H9 (cell line): ENCODE measurements around the gene KRTAP2-1. TPM values are rescaled to one million over a fixed set of nuclear protein-coding genes. Genes with fewer than 3 reads are reported as not detected.
A peak's percentile ranks its signal among the peaks of the same experiment; 100 is the strongest.

Source experiments
- DNase-seq: peaks from one replicate; pipeline ENCODE4 v3.0.0-alpha.2; 2017
- H2AFZ ChIP-seq: one replicate; pipeline ENCODE4 v1.6.1; 2013; ENCODE audit warnings: mild to moderate bottlenecking, low read length, control low read depth, moderate library complexity
- H2AK5ac ChIP-seq: 2 replicates; pipeline ENCODE4 v1.6.1; 2013; ENCODE audit warnings: low read length, control low read depth, mixed read lengths; ENCODE audit not compliant: insufficient read length
- H2BK120ac ChIP-seq: one replicate; pipeline ENCODE4 v1.6.1; 2013; ENCODE audit warnings: low read depth, mild to moderate bottlenecking, low read length, control low read depth, inconsistent platforms; ENCODE audit not compliant: poor library complexity, severe bottlenecking
- H2BK12ac ChIP-seq: 2 replicates; pipeline ENCODE4 v1.6.1; 2013; ENCODE audit warnings: low read length, control low read depth, mixed read lengths, low read depth; ENCODE audit not compliant: insufficient read length
- H2BK15ac ChIP-seq: 2 replicates; pipeline ENCODE4 v1.6.1; 2013; ENCODE audit warnings: low read depth, low read length, control low read depth
- H2BK20ac ChIP-seq: one replicate; pipeline ENCODE4 v1.6.1; 2013; ENCODE audit warnings: low read depth, mild to moderate bottlenecking, low read length, control low read depth, inconsistent platforms; ENCODE audit not compliant: poor library complexity, severe bottlenecking
- H2BK5ac ChIP-seq: 2 replicates; pipeline ENCODE4 v1.6.1; 2013; ENCODE audit warnings: low read length, control low read depth, mixed read lengths; ENCODE audit not compliant: insufficient read length
- H3K14ac ChIP-seq: 2 replicates; pipeline ENCODE4 v1.6.1; 2013; ENCODE audit warnings: low read length, control low read depth; ENCODE audit not compliant: insufficient read depth
- H3K18ac ChIP-seq: 2 replicates; pipeline ENCODE4 v1.6.1; 2013; ENCODE audit warnings: low read depth, mild to moderate bottlenecking, mixed read lengths, low read length, control low read depth; ENCODE audit not compliant: insufficient read length
- H3K23ac ChIP-seq: 2 replicates; pipeline ENCODE4 v1.6.1; 2013; ENCODE audit warnings: low read length, control low read depth, mixed read lengths, low read depth; ENCODE audit not compliant: insufficient read length
- H3K23me2 ChIP-seq: 2 replicates; pipeline ENCODE4 v1.6.1; 2013; ENCODE audit warnings: low read depth, mild to moderate bottlenecking, mixed read lengths, low read length, control low read depth; ENCODE audit not compliant: insufficient read length, poor library complexity, severe bottlenecking
- H3K27ac ChIP-seq: 2 replicates; pipeline ENCODE4 v1.5.1; 2013; ENCODE audit warnings: low read length, control low read depth, mixed read lengths, low read depth; ENCODE audit not compliant: insufficient read length
- H3K27me3 ChIP-seq: 2 replicates; pipeline ENCODE4 v1.6.1; 2013; ENCODE audit warnings: low read length, control low read depth, inconsistent platforms; ENCODE audit not compliant: insufficient read depth
- H3K4ac ChIP-seq: 2 replicates; pipeline ENCODE4 v1.6.1; 2013; ENCODE audit warnings: low read depth, mild to moderate bottlenecking, control low read depth, inconsistent platforms, low read length, moderate library complexity
- H3K4me1 ChIP-seq: 2 replicates; pipeline ENCODE4 v1.6.1; 2013; ENCODE audit warnings: low read length, control low read depth, inconsistent platforms; ENCODE audit not compliant: insufficient read depth
- H3K4me2 ChIP-seq: 2 replicates; pipeline ENCODE4 v1.6.1; 2013; ENCODE audit warnings: low read length, control low read depth, mixed read lengths; ENCODE audit not compliant: insufficient read length, insufficient read depth
- H3K56ac ChIP-seq: 2 replicates; pipeline ENCODE4 v1.6.1; 2013; ENCODE audit warnings: low read depth, mild to moderate bottlenecking, mixed read lengths, low read length, control low read depth; ENCODE audit not compliant: insufficient read length
- H3K79me1 ChIP-seq: 2 replicates; pipeline ENCODE4 v1.6.1; 2013; ENCODE audit warnings: low read depth, mild to moderate bottlenecking, moderate library complexity, low read length, control low read depth, inconsistent platforms; ENCODE audit not compliant: insufficient read depth, poor library complexity, severe bottlenecking
- H3K79me2 ChIP-seq: 2 replicates; pipeline ENCODE4 v1.6.1; 2013; ENCODE audit warnings: low read length, control low read depth, inconsistent platforms; ENCODE audit not compliant: insufficient read depth
- H3K9ac ChIP-seq: 2 replicates; pipeline ENCODE4 v1.6.1; 2013; ENCODE audit warnings: low read length, control low read depth, mixed read lengths; ENCODE audit not compliant: insufficient read length; ENCODE audit errors: extremely low read depth
- H3K9me3 ChIP-seq: one replicate; pipeline ENCODE4 v1.6.1; 2013; ENCODE audit warnings: low read depth, low read length, inconsistent platforms; ENCODE audit not compliant: control insufficient read depth
- H3T11ph ChIP-seq: one replicate; pipeline ENCODE4 v1.6.1; 2013; ENCODE audit warnings: mild to moderate bottlenecking, low read length, control low read depth, inconsistent platforms
- H4K20me1 ChIP-seq: one replicate; pipeline ENCODE4 v1.6.1; 2013; ENCODE audit not compliant: control insufficient read depth, insufficient read length, insufficient read depth
- H4K5ac ChIP-seq: 2 replicates; pipeline ENCODE4 v1.6.1; 2013; ENCODE audit warnings: low read depth, mild to moderate bottlenecking, mixed read lengths, low read length, control low read depth; ENCODE audit not compliant: insufficient read length
- H4K8ac ChIP-seq: replicated peaks from 2 replicates; pipeline ENCODE4 v1.6.1; 2013; ENCODE audit warnings: low read length, control low read depth, mixed read lengths, low read depth; ENCODE audit not compliant: insufficient read length
- H4K91ac ChIP-seq: 2 replicates; pipeline ENCODE4 v1.6.1; 2013; ENCODE audit warnings: low read depth, mild to moderate bottlenecking, moderate library complexity, mixed read lengths, low read length, control low read depth; ENCODE audit not compliant: insufficient read length
- H3K27ac Mint-ChIP-seq, 3 experiments: 2 replicates in 2 of 3; 3 replicates in 1 of 3; pipeline ENCODE4 v1.8.0; 2020 to 2021; ENCODE audit warnings: mixed read lengths in 3 of 3, mild to moderate bottlenecking in 1 of 3, moderate library complexity in 1 of 3
- H3K27me3 Mint-ChIP-seq: 2 replicates; pipeline ENCODE4 v1.8.0; 2021; ENCODE audit warnings: low read depth, mild to moderate bottlenecking, moderate library complexity, mixed read lengths
- H3K36me3 Mint-ChIP-seq, 3 experiments: 2 replicates in 2 of 3; 3 replicates in 1 of 3; pipeline ENCODE4 v1.8.0; 2020 to 2021; ENCODE audit warnings: low read depth in 3 of 3, mixed read lengths in 3 of 3; ENCODE audit not compliant: insufficient read depth in 1 of 3
- H3K4me1 Mint-ChIP-seq, 2 experiments: 2 replicates each; pipeline ENCODE4 v1.8.0; 2020; ENCODE audit warnings: mixed read lengths in 2 of 2
- H3K4me3 Mint-ChIP-seq, 2 experiments: 2 replicates in 1 of 2; 3 replicates in 1 of 2; pipeline ENCODE4 v1.8.0; 2020 to 2021; ENCODE audit warnings: mild to moderate bottlenecking in 2 of 2, mixed read lengths in 2 of 2, moderate library complexity in 1 of 2
- H3K9me3 Mint-ChIP-seq, 2 experiments: 2 replicates in 1 of 2; 3 replicates in 1 of 2; pipeline ENCODE4 v1.8.0; 2020; ENCODE audit warnings: mild to moderate bottlenecking in 2 of 2, mixed read lengths in 2 of 2, moderate library complexity in 1 of 2
- CTCF ChIP-seq: fragments of 200-600 bp; sonication (generic); conservative IDR thresholded peaks from 3 replicates; pipeline ENCODE4 v1.8.0; 2021; ENCODE audit warnings: antibody characterized with exemption, mild to moderate bottlenecking
- WGBS: extraction: QIAGEN DNeasy Blood & Tissue Kit; methylation state at CpG from one replicate; pipeline ENCODE4 v1.1.7; 2013; ENCODE audit warnings: missing lambda C conversion rate, low lambda C conversion rate, mixed read lengths; ENCODE audit not compliant: insufficient read length; ENCODE audit errors: extremely low coverage; 5-methylcytosine and 5-hydroxymethylcytosine counted together
- total RNA-seq: library from RNA; stranded (reverse); gene quantifications from 2 replicates; pipeline ENCODE4 v1.2.1, GENCODE V29; 2021

The KRTAP2-1 gene
- total RNA-seq, 1 experiment from 2014 or later: not detected

GRCh38 chr17:41049110-41049509 lies 2.0 kb upstream of the KRTAP2-1 start:
- no peak for DNase-seq
- Histone ChIP-seq H3K23ac (no peak overlapping the region), H3K4me1 (no peaks in the 10 kb centered on the region), H2BK20ac (no peak overlapping the region), H3T11ph (no peak overlapping the region), H3K4me2 (no peak overlapping the region), H2BK12ac (no peak overlapping the region), H2BK15ac (no peak overlapping the region), H3K23me2 (no peaks in the 10 kb centered on the region), H2BK120ac (no peak overlapping the region), H2AK5ac (no peak overlapping the region), H4K20me1 (no peaks in the 10 kb centered on the region), H3K56ac (no peak overlapping the region), H2AFZ (no peak overlapping the region), H2BK5ac (no peak overlapping the region), H3K79me2 (no peaks in the 10 kb centered on the region), H3K27ac (no peak overlapping the region), H3K79me1 (no peaks in the 10 kb centered on the region), H3K4ac (no peak overlapping the region), H3K27me3 (no peaks in the 10 kb centered on the region), H4K5ac (no peak overlapping the region), H3K14ac (no peak overlapping the region), H4K91ac (no peak overlapping the region), H3K9ac (no peak overlapping the region), H3K9me3 (no peaks in the 10 kb centered on the region), H3K18ac (no peak overlapping the region), H4K8ac (no peak overlapping the region)
- no peak for TF ChIP-seq CTCF
- no peaks in the 10 kb centered on the region; a peak in 1 of 7 replicates for H3K36me3 Mint-ChIP-seq
- peak overlapping the region in 1 of 3 experiments; percentile 60; a peak in 1 of 7 replicates for H3K27ac Mint-ChIP-seq
- H3K4me1 Mint-ChIP-seq: peaks cover 19% of the 10 kb centered on the region in 2 experiments
- peaks cover 0 to 6% of the 10 kb centered on the region in 2 experiments; a peak in 2 of 5 replicates for H3K9me3 Mint-ChIP-seq
- H3K27me3 Mint-ChIP-seq: no peaks in the 10 kb centered on the region
- WGBS: no CpG with 5 or more reads among the region's 2 CpGs
- H3K4me3 Mint-ChIP-seq: no peak overlapping the region
